GM18951 (cell line): Measurements from ENCODE around the gene FXYD4.

Source experiments
- POLR2A ChIP-seq: IDR thresholded peaks from 4 replicates; pipeline ENCODE4 v1.6.1; 2011; ENCODE audit warnings: mild to moderate bottlenecking; ENCODE audit not compliant: insufficient read length, insufficient read depth; ENCODE audit errors: extremely low read depth
- in situ Hi-C: fragments of 300-500 bp; cut with MboI; formaldehyde crosslinking; loops from one replicate; pipeline ENCODE4 v1.12.0; 2022; ENCODE audit warnings: low sequenced_read_pairs, mixed read lengths, inconsistent platforms; ENCODE audit not compliant: unreplicated experiment

FXYD4 gene

GRCh38 chr10:43353495-43354329, 17.7 kb upstream of the FXYD4 start:
- no peak for TF ChIP-seq POLR2A
- in situ Hi-C loops: no loop called here

GRCh38 chr10:43354330-43354635, 17.2 kb upstream of the FXYD4 start:
- in situ Hi-C loops: no loop called here

GRCh38 chr10:43354879-43355380, 16.5 kb upstream of the FXYD4 start:
- in situ Hi-C loops: no loop called here
- no peak for TF ChIP-seq POLR2A

More at GRCh38 chr10:43354330-43354635, 17.2 kb upstream of the FXYD4 start:
- TF ChIP-seq POLR2A: no peak

- TF ChIP-seq POLR2A: no peak
- in situ Hi-C loops: no loop called here
Observed at GRCh38 chr10:43355749-43356371, 15.6 kb upstream of the FXYD4 start.

- TF ChIP-seq POLR2A: no peak
- in situ Hi-C loops: no loop called here
Observed at GRCh38 chr10:43360086-43360485, 11.3 kb upstream of the FXYD4 start.

GRCh38 chr10:43361547-43362190, 9.8 kb upstream of the FXYD4 start:
- in situ Hi-C loops: no loop called here
- no peak for TF ChIP-seq POLR2A

GRCh38 chr10:43362191-43362839, 9.1 kb upstream of the FXYD4 start:
- TF ChIP-seq POLR2A: peak; percentile 68
- in situ Hi-C loops: no loop called here

- in situ Hi-C loops: no loop called here
- no peak for TF ChIP-seq POLR2A
Observed at GRCh38 chr10:43365001-43365400, 6.4 kb upstream of the FXYD4 start.

- TF ChIP-seq POLR2A: no peak
- in situ Hi-C loops: no loop called here
Observed at GRCh38 chr10:43369921-43370320, 1.5 kb upstream of the FXYD4 start.

- in situ Hi-C loops: no loop called here
- no peak for TF ChIP-seq POLR2A
Observed at GRCh38 chr10:43370671-43371215, 693 bp upstream of the FXYD4 start.

- in situ Hi-C loops: no loop called here
- TF ChIP-seq POLR2A: no peak
Observed at GRCh38 chr10:43372765-43373361, 1.4 kb downstream of the FXYD4 start.

- in situ Hi-C loops: no loop called here
- TF ChIP-seq POLR2A: no peak
Observed at GRCh38 chr10:43373461-43373860, 2.0 kb downstream of the FXYD4 start.
